ENCODE data around the gene ATG5.

Gene ATG5

DNA sequence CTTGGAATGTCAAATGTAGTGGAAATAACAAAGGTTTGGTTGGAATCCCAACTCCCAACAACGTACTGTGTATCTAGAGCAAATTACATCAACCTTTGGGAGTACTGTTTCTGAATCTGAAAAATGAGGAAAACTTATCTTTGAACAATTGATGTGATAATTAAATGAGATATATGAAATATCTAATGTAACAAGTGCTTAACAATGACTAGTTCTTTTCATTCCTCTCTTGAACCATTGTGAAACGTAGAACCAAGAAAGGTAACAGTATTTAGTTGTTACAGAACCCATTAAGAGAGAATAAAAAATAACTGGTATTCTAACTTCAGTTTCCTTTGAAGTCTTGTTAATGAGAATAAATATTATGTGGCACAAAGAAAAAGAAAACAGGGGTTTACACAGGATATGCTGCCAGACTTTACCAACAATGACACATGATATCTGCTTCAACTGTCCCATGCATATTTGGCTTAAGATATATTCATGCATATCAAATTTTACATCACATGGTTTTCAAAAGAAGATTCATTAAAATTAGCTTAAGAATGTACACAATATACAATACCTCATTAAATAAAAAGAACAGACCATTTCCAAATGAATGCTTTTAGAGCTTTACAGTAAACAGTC, 111.8 kb downstream of the ATG5 start:
- Histone ChIP-seq H3F3A (ENCODE audit: insufficient read depth) (no peaks in the 10 kb centered on the region), H3K9ac (ENCODE audit: low read length) (no peak overlapping the region), H3K9me2 (replicated peaks; ENCODE audit: insufficient read depth, low read length) (no peaks in the 10 kb centered on the region), H2AFZ (ENCODE audit: low read depth, low read length, severe bottlenecking) (no peak overlapping the region), H3K27me3 (ENCODE audit: low read length) (no peaks in the 10 kb centered on the region), H3K4me3 (ENCODE audit: insufficient read depth, low read length, poor library complexity, severe bottlenecking) (no peak overlapping the region), H3K36me3 (ENCODE audit: low read length) (no peaks in the 10 kb centered on the region), H3K4me2 (ENCODE audit: low read depth, low read length, poor library complexity, severe bottlenecking) (no peak overlapping the region), H3K79me2 (ENCODE audit: insufficient read depth, low read length) (no peaks in the 10 kb centered on the region; the same call in 1 of the 2 replicates), H3K27ac (ENCODE audit: low read depth, low read length) (no peak overlapping the region), H3K9me3 (ENCODE audit: insufficient read depth, low read length) (no peaks in the 10 kb centered on the region), H4K20me1 (ENCODE audit: low read depth, low read length) (no peaks in the 10 kb centered on the region; the same call in 1 of the 2 replicates)
- TF ChIP-seq EZH2phosphoT487 (conservative IDR thresholded peaks at IDR 0.05; ENCODE audit: low read length) (no peak), CTCF (IDR thresholded peaks at IDR 0.05; ENCODE audit: insufficient read depth, low read length, poor library complexity, severe bottlenecking) (no peak)

DNA sequence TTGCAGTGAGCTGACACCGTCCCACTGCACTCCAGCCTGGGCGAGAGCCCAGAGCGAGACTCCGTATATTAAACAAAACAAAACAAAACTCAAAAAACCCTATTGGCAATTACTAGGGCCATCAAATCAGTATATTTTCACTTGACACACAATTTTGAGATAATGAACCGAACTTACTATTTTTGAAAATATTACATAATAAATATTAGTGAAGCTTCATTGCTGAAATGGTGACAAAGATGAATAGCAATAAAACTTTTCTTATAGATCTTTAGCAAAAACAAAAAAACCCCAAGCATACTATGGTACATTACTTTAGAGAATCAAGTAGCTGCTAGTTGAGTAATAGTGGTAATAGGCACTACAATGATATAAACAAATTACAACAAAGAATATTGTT, 113.0 kb downstream of the ATG5 start:
- TF ChIP-seq CTCF (IDR thresholded peaks at IDR 0.05; ENCODE audit: insufficient read depth, low read length, poor library complexity, severe bottlenecking) (no peak), EZH2phosphoT487 (conservative IDR thresholded peaks at IDR 0.05; ENCODE audit: low read length) (no peak)
- Histone ChIP-seq H3K79me2 (ENCODE audit: insufficient read depth, low read length) (no peaks in the 10 kb centered on the region; the same call in 1 of the 2 replicates), H3K27me3 (ENCODE audit: low read length) (no peaks in the 10 kb centered on the region), H3K9me3 (ENCODE audit: insufficient read depth, low read length) (no peaks in the 10 kb centered on the region), H3K27ac (ENCODE audit: low read depth, low read length) (no peak overlapping the region), H3K9me2 (replicated peaks; ENCODE audit: insufficient read depth, low read length) (no peaks in the 10 kb centered on the region), H3F3A (ENCODE audit: insufficient read depth) (no peaks in the 10 kb centered on the region), H3K36me3 (ENCODE audit: low read length) (no peaks in the 10 kb centered on the region), H2AFZ (ENCODE audit: low read depth, low read length, severe bottlenecking) (no peak overlapping the region), H3K4me2 (ENCODE audit: low read depth, low read length, poor library complexity, severe bottlenecking) (no peak overlapping the region), H3K4me3 (ENCODE audit: insufficient read depth, low read length, poor library complexity, severe bottlenecking) (no peak overlapping the region), H3K9ac (ENCODE audit: low read length) (no peak overlapping the region), H4K20me1 (ENCODE audit: low read depth, low read length) (no peaks in the 10 kb centered on the region; the same call in 1 of the 2 replicates)

DNA sequence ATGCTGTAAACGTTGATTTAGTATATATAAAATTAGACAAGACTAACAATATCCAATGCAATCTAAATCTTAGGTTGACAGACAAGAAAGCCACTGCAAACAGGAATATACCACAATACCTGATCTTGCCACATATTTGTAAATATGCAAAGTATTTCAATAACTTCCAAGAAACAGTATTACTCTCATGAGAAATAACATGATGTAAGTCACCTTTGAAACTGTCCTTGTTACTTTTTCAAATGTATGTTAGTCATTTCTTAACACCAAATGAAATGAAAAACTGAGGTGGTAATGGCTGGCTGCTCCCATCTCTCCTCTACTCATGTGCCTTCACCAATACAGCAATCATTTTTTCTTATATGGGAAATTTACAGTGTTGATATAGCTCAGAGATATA, 118.7 kb downstream of the ATG5 start:
- H3K27ac ChIP-seq (ENCODE audit: low read depth, low read length): no peak overlapping the region
- no peak for TF ChIP-seq EZH2phosphoT487 (conservative IDR thresholded peaks at IDR 0.05; ENCODE audit: low read length)
- TF ChIP-seq CTCF (IDR thresholded peaks at IDR 0.05; ENCODE audit: insufficient read depth, low read length, poor library complexity, severe bottlenecking): no peak
- H3K27me3 ChIP-seq (ENCODE audit: low read length): no peaks in the 10 kb centered on the region
- no peaks in the 10 kb centered on the region for H3F3A ChIP-seq (ENCODE audit: insufficient read depth)
- no peaks in the 10 kb centered on the region for H3K9me3 ChIP-seq (ENCODE audit: insufficient read depth, low read length)
- H3K4me2 ChIP-seq (ENCODE audit: low read depth, low read length, poor library complexity, severe bottlenecking): no peak overlapping the region
- no peaks in the 10 kb centered on the region for H3K36me3 ChIP-seq (ENCODE audit: low read length)
- no peaks in the 10 kb centered on the region; the same call in 1 of the 2 replicates for H3K79me2 ChIP-seq (ENCODE audit: insufficient read depth, low read length)
- no peak overlapping the region for H3K9ac ChIP-seq (ENCODE audit: low read length)
- no peaks in the 10 kb centered on the region for H3K9me2 ChIP-seq (replicated peaks; ENCODE audit: insufficient read depth, low read length)
- H3K4me3 ChIP-seq (ENCODE audit: insufficient read depth, low read length, poor library complexity, severe bottlenecking): no peak overlapping the region
- H2AFZ ChIP-seq (ENCODE audit: low read depth, low read length, severe bottlenecking): no peak overlapping the region
- H4K20me1 ChIP-seq (ENCODE audit: low read depth, low read length): 0 out of 2 replicates have a peak, but pooled peaks cover 4% of the 10 kb centered on the region

All from SU-DHL-6 (cell line).